SJCRH30 (cell line): ENCODE results near the gene LASP1. TPM values are rescaled to one million over a fixed set of nuclear protein-coding genes. Genes with fewer than 3 reads are reported as not detected.
"Not testable (repeated sequence)": the region's sequence is repeated elsewhere in the genome, so short reads cannot be mapped to it uniquely, and the experiment has no call there.

Experiments
- DNase-seq, 2 experiments: peaks; one replicate each; pipeline ENCODE4 v3.0.0-alpha.2; 2015 to 2020
- H3K27ac ChIP-seq: fragments of 250-450 bp; sonication (Bioruptor Pico); 2 replicates; pipeline ENCODE4 v1.5.1; 2020; ENCODE audit warnings: mild to moderate bottlenecking, moderate library complexity
- H3K27me3 ChIP-seq: fragments of 250-450 bp; sonication (Bioruptor Pico); 2 replicates; pipeline ENCODE4 v1.5.1; 2020; ENCODE audit warnings: mild to moderate bottlenecking, moderate library complexity
- H3K36me3 ChIP-seq: fragments of 250-450 bp; sonication (Bioruptor Pico); 2 replicates; pipeline ENCODE4 v1.5.1; 2020; ENCODE audit warnings: mild to moderate bottlenecking, moderate library complexity
- H3K4me1 ChIP-seq: fragments of 250-450 bp; sonication (Bioruptor Pico); 2 replicates; pipeline ENCODE4 v1.5.1; 2020; ENCODE audit warnings: mild to moderate bottlenecking, moderate library complexity
- H3K4me3 ChIP-seq: fragments of 250-450 bp; sonication (Bioruptor Pico); 2 replicates; pipeline ENCODE4 v1.5.1; 2020; ENCODE audit warnings: mild to moderate bottlenecking, moderate library complexity
- H3K9me3 ChIP-seq: fragments of 250-450 bp; sonication (Bioruptor Pico); replicated peaks from 2 replicates; pipeline ENCODE4 v1.5.1; 2020; ENCODE audit warnings: mild to moderate bottlenecking, moderate library complexity
- total RNA-seq: library from RNA; depleted of rRNA; stranded (reverse); fragments of >200 nt; shearing (Covaris generic); gene quantifications from 2 replicates; pipeline ENCODE4 v1.2.3, GENCODE V29; 2014

Gene LASP1
- total RNA-seq, 1 experiment from 2014 or later: 38.8 TPM

GRCh38 chr17:38940404-38940803 is 70.5 kb downstream of the LASP1 start:
- no peaks in the 10 kb centered on the region for H3K4me1 ChIP-seq
- no peak for DNase-seq
- no peak overlapping the region for H3K27ac ChIP-seq
- H3K27me3 ChIP-seq: peaks cover 6% of the 10 kb centered on the region; the same call in 1 of the 2 replicates
- H3K9me3 ChIP-seq: no peaks in the 10 kb centered on the region
- H3K36me3 ChIP-seq: no peaks in the 10 kb centered on the region
- no peak overlapping the region for H3K4me3 ChIP-seq

DNA sequence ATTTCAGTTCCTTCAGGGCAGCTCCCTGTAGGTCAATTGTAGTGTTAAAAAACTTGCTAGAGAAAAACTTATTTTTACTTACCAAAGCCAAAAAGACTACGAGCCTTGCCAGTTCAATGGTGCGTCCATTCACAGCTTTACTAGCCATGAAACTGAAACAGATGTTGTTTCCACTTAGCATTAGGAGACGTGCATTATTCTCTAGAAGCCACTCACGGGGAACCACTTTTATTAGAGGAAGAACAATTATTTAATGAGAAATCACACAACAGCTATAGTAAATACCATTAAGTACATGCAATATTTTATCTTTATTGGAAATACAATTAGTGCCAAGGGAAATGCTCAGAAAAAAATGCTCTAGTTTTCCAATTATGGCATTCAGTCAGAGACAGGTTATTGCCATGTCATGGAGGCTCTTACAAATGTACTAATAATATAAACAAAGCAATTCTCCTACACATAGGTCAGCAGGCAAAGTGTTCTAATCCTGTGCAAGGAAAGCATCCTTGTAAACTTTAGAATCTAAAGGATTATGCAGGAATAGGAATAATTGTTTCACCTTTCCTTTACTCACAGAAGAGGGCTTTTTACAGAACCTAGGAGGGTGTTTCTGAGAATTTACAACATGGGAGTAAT is 73.0 kb downstream of the LASP1 start:
- Histone ChIP-seq H3K27me3 (no peaks in the 10 kb centered on the region), H3K9me3 (no peaks in the 10 kb centered on the region), H3K4me1 (no peaks in the 10 kb centered on the region), H3K36me3 (no peaks in the 10 kb centered on the region), H3K4me3 (no peak overlapping the region), H3K27ac (no peak overlapping the region)
- DNase-seq: no peak

- Histone ChIP-seq H3K36me3 (no peaks in the 10 kb centered on the region), H3K9me3 (no peaks in the 10 kb centered on the region), H3K27me3 (no peaks in the 10 kb centered on the region), H3K27ac (no peak overlapping the region), H3K4me3 (no peak overlapping the region), H3K4me1 (no peaks in the 10 kb centered on the region)
- DNase-seq: no peak
Measured at GRCh38 chr17:38943607-38944006, 73.7 kb downstream of the LASP1 start.

DNA sequence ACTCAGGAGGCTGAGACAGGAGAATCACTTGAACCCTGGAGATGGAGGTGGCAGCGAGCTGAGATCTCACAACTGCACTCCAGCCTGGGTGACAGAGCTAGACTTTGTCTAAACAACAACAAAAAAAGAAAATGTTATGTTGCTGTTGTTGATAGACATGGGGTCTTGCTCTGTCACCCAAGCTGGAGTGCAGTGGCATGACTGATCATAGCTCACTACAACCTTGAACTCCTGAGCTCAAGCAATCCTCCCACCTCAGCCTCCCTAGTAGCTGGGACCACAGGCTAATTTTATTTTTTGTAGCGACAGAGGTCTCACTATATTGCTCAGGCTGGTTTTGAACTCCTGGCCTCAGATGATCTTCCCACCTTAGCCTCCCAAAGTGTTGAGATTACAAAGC is 77.3 kb downstream of the LASP1 start:
- DNase-seq: no peak
- Histone ChIP-seq H3K27ac (no peak overlapping the region), H3K4me3 (no peak overlapping the region), H3K9me3 (no peaks in the 10 kb centered on the region), H3K27me3 (no peaks in the 10 kb centered on the region), H3K36me3 (no peaks in the 10 kb centered on the region), H3K4me1 (no peaks in the 10 kb centered on the region)

GRCh38 chr17:38953800-38954199 is 83.9 kb downstream of the LASP1 start:
- H3K36me3 ChIP-seq, H3K27ac ChIP-seq, H3K4me3 ChIP-seq, H3K9me3 ChIP-seq, H3K4me1 ChIP-seq, H3K27me3 ChIP-seq, DNase-seq: not testable (repeated sequence)

- Histone ChIP-seq H3K4me3 (no peak overlapping the region), H3K27me3 (no peaks in the 10 kb centered on the region), H3K9me3 (no peaks in the 10 kb centered on the region), H3K4me1 (peaks cover 11% of the 10 kb centered on the region; the same call in 1 of the 2 replicates), H3K36me3 (no peaks in the 10 kb centered on the region), H3K27ac (peak overlapping the region; percentile 40; the same call in 1 of the 2 replicates)
- DNase-seq: no peak
Measured at GRCh38 chr17:38958326-38958725, 88.5 kb downstream of the LASP1 start.

- DNase-seq: peak; percentile 32 to 33
- Histone ChIP-seq H3K27ac (peak overlapping the region; percentile 40; the same call in 1 of the 2 replicates), H3K27me3 (no peaks in the 10 kb centered on the region), H3K9me3 (no peaks in the 10 kb centered on the region), H3K4me1 (peaks cover 11% of the 10 kb centered on the region; the same call in 1 of the 2 replicates), H3K36me3 (no peaks in the 10 kb centered on the region), H3K4me3 (no peak overlapping the region)
Measured at GRCh38 chr17:38958756-38959155, 88.9 kb downstream of the LASP1 start.

- DNase-seq: no peak
- H3K27ac ChIP-seq: no peak overlapping the region
- H3K27me3 ChIP-seq: no peaks in the 10 kb centered on the region
- H3K36me3 ChIP-seq: no peaks in the 10 kb centered on the region
- peaks cover 11% of the 10 kb centered on the region; the same call in 1 of the 2 replicates for H3K4me1 ChIP-seq
- H3K9me3 ChIP-seq: no peaks in the 10 kb centered on the region
- H3K4me3 ChIP-seq: no peak overlapping the region
Measured at GRCh38 chr17:38959508-38959907, 89.7 kb downstream of the LASP1 start.

- no peak for DNase-seq
- Histone ChIP-seq H3K36me3 (no peaks in the 10 kb centered on the region), H3K27me3 (no peaks in the 10 kb centered on the region), H3K9me3 (no peaks in the 10 kb centered on the region), H3K4me1 (peaks cover 11% of the 10 kb centered on the region; the same call in 1 of the 2 replicates), H3K4me3 (no peak overlapping the region), H3K27ac (no peak overlapping the region)
Measured at GRCh38 chr17:38960402-38960801, 90.5 kb downstream of the LASP1 start.

GRCh38 chr17:38961413-38961812 is 91.6 kb downstream of the LASP1 start:
- Histone ChIP-seq H3K9me3 (no peaks in the 10 kb centered on the region), H3K36me3 (no peaks in the 10 kb centered on the region), H3K27ac (no peak overlapping the region), H3K4me1 (peaks cover 11% of the 10 kb centered on the region; the same call in 1 of the 2 replicates), H3K27me3 (no peaks in the 10 kb centered on the region), H3K4me3 (no peak overlapping the region)
- DNase-seq: no peak

DNA sequence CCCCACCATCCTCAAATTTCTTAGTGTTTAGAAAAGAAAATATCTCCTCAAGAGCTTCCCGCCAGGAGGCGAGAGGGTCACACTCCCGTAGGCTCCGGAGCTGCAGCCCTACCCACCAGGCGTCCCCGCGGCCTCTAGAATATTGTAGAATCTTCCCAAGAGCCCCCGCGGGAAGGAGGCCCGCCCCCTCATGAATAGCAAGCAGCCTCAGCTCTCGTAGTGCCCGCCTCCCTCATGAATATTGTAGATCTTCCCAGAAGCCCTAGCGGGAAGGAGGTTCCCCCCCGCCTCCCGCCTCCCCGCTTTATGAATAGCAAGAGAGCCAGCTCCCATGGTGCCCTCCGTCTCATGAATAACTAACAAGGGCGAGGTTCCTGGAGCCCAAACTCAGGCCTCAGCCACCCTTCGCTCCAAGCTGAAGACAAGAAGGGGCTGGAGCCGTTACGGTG is 97.5 kb downstream of the LASP1 start, which contains the start of gene FBXO47:
FBXO47 (minus strand) TSS at position 114 of the 449 bp plus-strand sequence. CDS start 4,378 bp downstream, outside the sequence.
- peak; percentile 61 to 65 for DNase-seq
- Histone ChIP-seq H3K9me3 (no peaks in the 10 kb centered on the region), H3K27me3 (0 out of 2 replicates have a peak, but pooled peaks cover 7% of the 10 kb centered on the region), H3K36me3 (no peaks in the 10 kb centered on the region), H3K4me1 (no peaks in the 10 kb centered on the region), H3K27ac (no peak within 1 kb of the TSS), H3K4me3 (0 out of 2 replicates have a peak within 1 kb of the TSS, but pooled peaks have one; percentile 12)

DNA sequence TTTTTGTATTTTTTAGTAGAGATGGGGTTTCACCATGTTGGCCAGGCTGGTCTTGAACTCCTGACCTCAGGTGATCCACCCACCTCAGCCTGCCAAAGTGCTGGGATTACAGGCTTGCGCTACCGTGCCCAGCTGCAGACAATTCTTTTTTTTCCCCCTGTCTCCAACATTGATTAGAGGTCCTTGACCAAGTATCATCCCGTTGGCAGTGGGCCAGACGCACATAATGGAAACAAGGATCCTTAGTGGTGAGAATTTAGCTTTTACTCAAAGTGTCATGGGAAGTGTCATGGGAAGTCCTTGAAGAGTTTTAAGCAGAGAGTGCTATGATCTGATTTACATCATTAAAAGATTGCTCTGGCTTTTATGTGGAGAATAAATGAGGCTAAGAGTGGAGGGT is 99.4 kb downstream of the LASP1 start:
- H3K4me3 ChIP-seq: no peak overlapping the region
- no peaks in the 10 kb centered on the region for H3K9me3 ChIP-seq
- no peak for DNase-seq
- no peaks in the 10 kb centered on the region for H3K4me1 ChIP-seq
- H3K36me3 ChIP-seq: no peaks in the 10 kb centered on the region
- 0 out of 2 replicates have a peak, but pooled peaks cover 11% of the 10 kb centered on the region for H3K27me3 ChIP-seq
- no peak overlapping the region for H3K27ac ChIP-seq

- Histone ChIP-seq H3K36me3 (no peaks in the 10 kb centered on the region), H3K4me1 (no peaks in the 10 kb centered on the region), H3K27me3 (0 out of 2 replicates have a peak, but pooled peaks cover 11% of the 10 kb centered on the region), H3K9me3 (no peaks in the 10 kb centered on the region), H3K27ac (no peak overlapping the region), H3K4me3 (no peak overlapping the region)
- no peak for DNase-seq
Measured at GRCh38 chr17:38970128-38970527, 100.3 kb downstream of the LASP1 start.

- Histone ChIP-seq H3K4me3 (no peak overlapping the region), H3K4me1 (no peaks in the 10 kb centered on the region), H3K27ac (no peak overlapping the region), H3K36me3 (no peaks in the 10 kb centered on the region), H3K9me3 (no peaks in the 10 kb centered on the region), H3K27me3 (0 out of 2 replicates have a peak, but pooled peaks cover 11% of the 10 kb centered on the region)
- DNase-seq: no peak
Measured at GRCh38 chr17:38970804-38971203, 100.9 kb downstream of the LASP1 start.
